PC-3 (cell line): Measurements from ENCODE around the gene PHF11.

ENCODE experiments used
- CTCF ChIP-seq: fragments of 300-600 bp; sonication (generic); conservative IDR thresholded peaks from 2 replicates; pipeline ENCODE4 v1.5.1; 2017; ENCODE audit warnings: antibody characterized with exemption, low read depth, mild to moderate bottlenecking, low read length
- EZH2 ChIP-seq: fragments of 300-600 bp; sonication (generic); IDR thresholded peaks from one replicate; pipeline ENCODE4 v1.6.1; 2017; ENCODE audit warnings: antibody characterized with exemption, mild to moderate bottlenecking, low read length; ENCODE audit not compliant: unreplicated experiment
- EZH2phosphoT487 ChIP-seq: fragments of 300-600 bp; sonication (generic); IDR thresholded peaks from 2 replicates; pipeline ENCODE4 v1.6.1; 2018; ENCODE audit warnings: mild to moderate bottlenecking, antibody characterized with exemption, low read length, borderline replicate concordance

- no peak for TF ChIP-seq CTCF
- no peak for TF ChIP-seq EZH2phosphoT487
- TF ChIP-seq EZH2 = no peak
Observed at GRCh38 chr13:49456156-49456555, 39.6 kb upstream of the PHF11 start.
